Measurements from ENCODE around the gene WDR82. TPM values are rescaled to one million over a fixed set of nuclear protein-coding genes. Genes with fewer than 3 reads are reported as not detected.
A peak's percentile ranks its signal among the peaks of the same experiment; 100 is the strongest.

The WDR82 gene
- total and polyA plus RNA-seq, 9 of the 15 experiments (the other 6 are each of a cell fraction or from before 2014, with no cell fraction given) = 6.4 to 62.9 (median 37.1) TPM

GRCh38 chr3:52313774-52314188, 35.3 kb upstream of the WDR82 start (continued):
- no peak for TF ChIP-seq GTF3C2 (IDR thresholded peaks at IDR 0.05; ENCODE audit: borderline replicate concordance, extremely low read depth, insufficient read length)
- no peak for TF ChIP-seq REST (IDR thresholded peaks at IDR 0.05; ENCODE audit: borderline replicate concordance)
- no peak for TF ChIP-seq REST (CRISPR knock-in tag; IDR thresholded peaks at IDR 0.05; ENCODE audit: low read depth)
- no peak for TF ChIP-seq ZNF592 (IDR thresholded peaks at IDR 0.05)
- no peak for TF ChIP-seq RBM17 (IDR thresholded peaks at IDR 0.05; ENCODE audit: borderline replicate concordance, low read depth, low read length)
- TF ChIP-seq CBX2 (IDR thresholded peaks at IDR 0.05; ENCODE audit: insufficient read depth, low read length, poor library complexity, severe bottlenecking) = no peak
- no peak for TF ChIP-seq ZNF232 (CRISPR knock-in tag; IDR thresholded peaks at IDR 0.05)
- peak; percentile 32; the same call in 1 of the 2 replicates for TF ChIP-seq FOSL1 (tag; conservative IDR thresholded peaks at IDR 0.05)
- no peak for TF ChIP-seq SOX6 (IDR thresholded peaks at IDR 0.05)
- TF ChIP-seq JUND (IDR thresholded peaks at IDR 0.05; ENCODE audit: borderline replicate concordance, low read depth, low read length) = peak; percentile 70
- peak; percentile 31; the same call in 1 of the 3 replicates for TF ChIP-seq JUND (tag; IDR thresholded peaks at IDR 0.05; ENCODE audit: borderline replicate concordance, low read depth, low read length)
